ENCODE results near the gene COL7A1.

Gene COL7A1

GRCh38 chr3:48528048-48528447 lies 67.1 kb downstream of the COL7A1 start:
- Histone ChIP-seq H3K9me3 (ENCODE audit: insufficient read depth, low read depth, low read length) (no peaks in the 10 kb centered on the region), H3K36me3 (ENCODE audit: insufficient read depth, low read depth, low read length) (peaks cover 25% of the 10 kb centered on the region), H3K4me1 (ENCODE audit: insufficient read depth, low read length) (no peaks in the 10 kb centered on the region), H3K27ac (ENCODE audit: low read length) (no peak overlapping the region), H3K27me3 (ENCODE audit: insufficient read depth, low read length) (no peaks in the 10 kb centered on the region), H3K9ac (ENCODE audit: low read depth, low read length) (no peak overlapping the region), H3K4me3 (ENCODE audit: low read length) (no peak overlapping the region)

- no peak overlapping the region for H3K4me3 ChIP-seq (ENCODE audit: low read length)
- H3K9ac ChIP-seq (ENCODE audit: low read depth, low read length) = no peak overlapping the region
- no peak overlapping the region for H3K27ac ChIP-seq (ENCODE audit: low read length)
- H3K36me3 ChIP-seq (ENCODE audit: insufficient read depth, low read depth, low read length) = peaks cover 12% of the 10 kb centered on the region; the same call in 1 of the 2 replicates
- H3K4me1 ChIP-seq (ENCODE audit: insufficient read depth, low read length) = no peaks in the 10 kb centered on the region
- H3K27me3 ChIP-seq (ENCODE audit: insufficient read depth, low read length) = no peaks in the 10 kb centered on the region
- H3K9me3 ChIP-seq (ENCODE audit: insufficient read depth, low read depth, low read length) = no peaks in the 10 kb centered on the region
Observed at GRCh38 chr3:48524970-48525369, 70.2 kb downstream of the COL7A1 start.

- Histone ChIP-seq H3K36me3 (ENCODE audit: insufficient read depth, low read depth, low read length) (0 out of 2 replicates have a peak, but pooled peaks cover 4% of the 10 kb centered on the region), H3K4me3 (ENCODE audit: low read length) (no peak overlapping the region), H3K9me3 (ENCODE audit: insufficient read depth, low read depth, low read length) (no peaks in the 10 kb centered on the region), H3K9ac (ENCODE audit: low read depth, low read length) (no peak overlapping the region; the same call in 1 of the 2 replicates), H3K27me3 (ENCODE audit: insufficient read depth, low read length) (no peaks in the 10 kb centered on the region), H3K4me1 (ENCODE audit: insufficient read depth, low read length) (no peaks in the 10 kb centered on the region), H3K27ac (ENCODE audit: low read length) (no peak overlapping the region)
Observed at GRCh38 chr3:48521635-48522034, 73.5 kb downstream of the COL7A1 start.

GRCh38 chr3:48519277-48519643 lies 75.9 kb downstream of the COL7A1 start:
- Histone ChIP-seq H3K27me3 (ENCODE audit: insufficient read depth, low read length) (no peaks in the 10 kb centered on the region), H3K9me3 (ENCODE audit: insufficient read depth, low read depth, low read length) (no peaks in the 10 kb centered on the region), H3K36me3 (ENCODE audit: insufficient read depth, low read depth, low read length) (no peaks in the 10 kb centered on the region), H3K9ac (ENCODE audit: low read depth, low read length) (no peak overlapping the region), H3K4me1 (ENCODE audit: insufficient read depth, low read length) (no peaks in the 10 kb centered on the region), H3K4me3 (ENCODE audit: low read length) (no peak overlapping the region), H3K27ac (ENCODE audit: low read length) (no peak overlapping the region)

GRCh38 chr3:48518638-48519276 lies 76.4 kb downstream of the COL7A1 start:
- Histone ChIP-seq H3K36me3 (ENCODE audit: insufficient read depth, low read depth, low read length) (no peaks in the 10 kb centered on the region), H3K4me3 (ENCODE audit: low read length) (no peak overlapping the region), H3K27me3 (ENCODE audit: insufficient read depth, low read length) (no peaks in the 10 kb centered on the region), H3K27ac (ENCODE audit: low read length) (no peak overlapping the region), H3K4me1 (ENCODE audit: insufficient read depth, low read length) (no peaks in the 10 kb centered on the region), H3K9me3 (ENCODE audit: insufficient read depth, low read depth, low read length) (no peaks in the 10 kb centered on the region), H3K9ac (ENCODE audit: low read depth, low read length) (no peak overlapping the region)

GRCh38 chr3:48518069-48518468 lies 77.1 kb downstream of the COL7A1 start:
- Histone ChIP-seq H3K4me1 (ENCODE audit: insufficient read depth, low read length) (no peaks in the 10 kb centered on the region), H3K9ac (ENCODE audit: low read depth, low read length) (no peak overlapping the region), H3K27me3 (ENCODE audit: insufficient read depth, low read length) (no peaks in the 10 kb centered on the region), H3K4me3 (ENCODE audit: low read length) (no peak overlapping the region), H3K27ac (ENCODE audit: low read length) (no peak overlapping the region), H3K36me3 (ENCODE audit: insufficient read depth, low read depth, low read length) (no peaks in the 10 kb centered on the region), H3K9me3 (ENCODE audit: insufficient read depth, low read depth, low read length) (no peaks in the 10 kb centered on the region)

GRCh38 chr3:48516571-48516970 lies 78.6 kb downstream of the COL7A1 start:
- Histone ChIP-seq H3K9ac (ENCODE audit: low read depth, low read length) (no peak overlapping the region), H3K27me3 (ENCODE audit: insufficient read depth, low read length) (no peaks in the 10 kb centered on the region), H3K9me3 (ENCODE audit: insufficient read depth, low read depth, low read length) (no peaks in the 10 kb centered on the region), H3K27ac (ENCODE audit: low read length) (no peak overlapping the region), H3K4me3 (ENCODE audit: low read length) (no peak overlapping the region), H3K36me3 (ENCODE audit: insufficient read depth, low read depth, low read length) (no peaks in the 10 kb centered on the region), H3K4me1 (ENCODE audit: insufficient read depth, low read length) (no peaks in the 10 kb centered on the region)

GRCh38 chr3:48514431-48515227 lies 80.5 kb downstream of the COL7A1 start:
- Histone ChIP-seq H3K9ac (ENCODE audit: low read depth, low read length) (no peak overlapping the region), H3K4me1 (ENCODE audit: insufficient read depth, low read length) (0 out of 2 replicates have a peak, but pooled peaks cover 2% of the 10 kb centered on the region), H3K36me3 (ENCODE audit: insufficient read depth, low read depth, low read length) (no peaks in the 10 kb centered on the region), H3K9me3 (ENCODE audit: insufficient read depth, low read depth, low read length) (no peaks in the 10 kb centered on the region), H3K27ac (ENCODE audit: low read length) (no peak overlapping the region), H3K4me3 (ENCODE audit: low read length) (no peak overlapping the region), H3K27me3 (ENCODE audit: insufficient read depth, low read length) (no peaks in the 10 kb centered on the region)
